Measurements from ENCODE around the gene USP37. TPM values are rescaled to one million over a fixed set of nuclear protein-coding genes. Genes with fewer than 3 reads are reported as not detected.

USP37 gene
- total RNA-seq, 1 donor from 2014 or later: 17.7 TPM

DNA sequence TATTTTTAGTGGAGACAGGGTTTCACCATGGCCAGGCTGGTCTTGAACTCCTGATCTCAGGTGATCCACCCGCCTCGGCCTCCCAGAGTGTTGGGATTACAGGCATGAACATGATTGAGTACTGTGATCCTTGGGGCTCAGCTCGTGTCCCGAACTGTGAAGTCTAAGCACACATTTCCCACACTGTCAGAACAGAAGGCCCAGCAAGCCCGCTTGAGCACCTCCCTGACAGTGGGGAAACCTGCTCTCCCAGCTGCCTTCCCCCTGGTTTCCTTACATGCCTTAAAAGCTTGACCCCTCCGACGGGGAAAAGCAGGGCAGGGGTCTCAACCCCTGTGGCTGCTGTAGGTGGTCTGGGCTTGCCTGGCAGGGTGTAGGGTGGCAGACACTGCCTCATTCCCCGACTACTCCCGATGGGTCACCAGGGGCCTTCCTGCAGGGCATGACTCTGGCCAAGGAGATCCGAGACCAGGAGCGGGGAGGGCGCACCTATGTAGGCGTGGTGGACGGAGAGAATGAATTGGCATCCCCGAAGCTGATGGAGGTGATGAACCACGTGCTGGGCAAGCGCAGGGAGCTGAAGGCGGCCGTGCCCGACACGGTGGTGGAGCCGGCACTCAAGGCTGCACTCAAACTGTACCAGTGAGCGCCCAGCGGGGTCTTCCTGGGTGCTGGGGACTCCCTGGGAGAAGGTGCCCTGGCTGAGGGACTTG is 139.1 kb downstream of the USP37 start:
- Histone ChIP-seq H3K27ac (ENCODE audit: low read depth, low read length) (no peak overlapping the region), H3K9me3 (ENCODE audit: control insufficient read depth in 3 of 3, low read length in 3 of 3) (no peaks in the 10 kb centered on the region), H3K9ac (ENCODE audit: low read depth in 1 of 3, low read length in 3 of 3) (no peak overlapping the region), H3K4me1 (ENCODE audit: control insufficient read depth in 3 of 3, insufficient read depth in 3 of 3, low read length in 3 of 3) (no peaks in the 10 kb centered on the region), H3K4me3 (ENCODE audit: low read length in 3 of 3) (no peak overlapping the region), H3K27me3 (ENCODE audit: control insufficient read depth in 3 of 3, insufficient read depth in 3 of 3, low read length in 3 of 3) (peaks cover 0 to 6% (median 0%) of the 10 kb centered on the region in 3 donors), H3K36me3 (ENCODE audit: control insufficient read depth in 3 of 3, insufficient read depth in 3 of 3, low read length in 3 of 3) (no peaks in the 10 kb centered on the region)

DNA sequence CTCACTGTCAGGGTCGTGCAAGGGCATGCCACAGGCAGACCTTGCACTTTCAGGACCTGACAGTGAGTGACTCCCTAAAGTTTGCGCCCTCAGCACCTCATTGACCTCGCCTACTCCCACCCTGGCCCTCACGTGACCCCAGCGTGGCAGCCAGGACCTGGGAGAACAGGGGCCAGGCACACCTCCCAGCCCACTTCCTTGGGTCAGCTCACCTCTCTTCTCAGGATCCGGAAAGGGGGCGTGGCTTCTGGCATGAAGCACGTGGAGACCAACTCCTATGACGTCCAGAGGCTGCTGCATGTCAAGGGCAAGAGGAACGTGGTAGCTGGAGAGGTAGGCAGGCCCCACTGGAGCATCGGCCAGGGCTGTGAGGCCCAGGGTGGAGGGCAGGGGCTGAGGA is 140.4 kb downstream of the USP37 start:
- Histone ChIP-seq H3K27me3 (ENCODE audit: control insufficient read depth in 3 of 3, insufficient read depth in 3 of 3, low read length in 3 of 3) (peaks cover 0 to 6% (median 0%) of the 10 kb centered on the region in 3 donors), H3K27ac (ENCODE audit: low read depth, low read length) (no peak overlapping the region), H3K4me1 (ENCODE audit: control insufficient read depth in 3 of 3, insufficient read depth in 3 of 3, low read length in 3 of 3) (no peaks in the 10 kb centered on the region), H3K4me3 (ENCODE audit: low read length in 3 of 3) (no peak overlapping the region), H3K36me3 (ENCODE audit: control insufficient read depth in 3 of 3, insufficient read depth in 3 of 3, low read length in 3 of 3) (no peaks in the 10 kb centered on the region), H3K9me3 (ENCODE audit: control insufficient read depth in 3 of 3, low read length in 3 of 3) (no peaks in the 10 kb centered on the region), H3K9ac (ENCODE audit: low read depth in 1 of 3, low read length in 3 of 3) (no peak overlapping the region)

- Histone ChIP-seq H3K9ac (ENCODE audit: low read depth in 1 of 3, low read length in 3 of 3) (no peak overlapping the region), H3K4me1 (ENCODE audit: control insufficient read depth in 3 of 3, insufficient read depth in 3 of 3, low read length in 3 of 3) (no peaks in the 10 kb centered on the region), H3K27ac (ENCODE audit: low read depth, low read length) (no peak overlapping the region), H3K36me3 (ENCODE audit: control insufficient read depth in 3 of 3, insufficient read depth in 3 of 3, low read length in 3 of 3) (no peaks in the 10 kb centered on the region), H3K9me3 (ENCODE audit: control insufficient read depth in 3 of 3, low read length in 3 of 3) (no peaks in the 10 kb centered on the region), H3K4me3 (ENCODE audit: low read length in 3 of 3) (no peak overlapping the region), H3K27me3 (ENCODE audit: control insufficient read depth in 3 of 3, insufficient read depth in 3 of 3, low read length in 3 of 3) (peaks cover 0 to 2% (median 0%) of the 10 kb centered on the region in 3 donors)
These were observed 142.6 kb downstream of the USP37 start for GRCh38 chr2:218425531-218425930.

GRCh38 chr2:218423584-218423983 is 144.6 kb downstream of the USP37 start:
- no peak overlapping the region for H3K9ac ChIP-seq (ENCODE audit: low read depth in 1 of 3, low read length in 3 of 3)
- no peaks in the 10 kb centered on the region for H3K27me3 ChIP-seq (ENCODE audit: control insufficient read depth in 3 of 3, insufficient read depth in 3 of 3, low read length in 3 of 3)
- H3K36me3 ChIP-seq (ENCODE audit: control insufficient read depth in 3 of 3, insufficient read depth in 3 of 3, low read length in 3 of 3): no peaks in the 10 kb centered on the region
- no peak overlapping the region for H3K27ac ChIP-seq (ENCODE audit: low read depth, low read length)
- no peaks in the 10 kb centered on the region for H3K9me3 ChIP-seq (ENCODE audit: control insufficient read depth in 3 of 3, low read length in 3 of 3)
- no peaks in the 10 kb centered on the region for H3K4me1 ChIP-seq (ENCODE audit: control insufficient read depth in 3 of 3, insufficient read depth in 3 of 3, low read length in 3 of 3)
- no peak overlapping the region for H3K4me3 ChIP-seq (ENCODE audit: low read length in 3 of 3)

GRCh38 chr2:218422403-218423086 is 145.6 kb downstream of the USP37 start:
- Histone ChIP-seq H3K4me1 (ENCODE audit: control insufficient read depth in 3 of 3, insufficient read depth in 3 of 3, low read length in 3 of 3) (no peaks in the 10 kb centered on the region), H3K27ac (ENCODE audit: low read depth, low read length) (no peak overlapping the region), H3K9ac (ENCODE audit: low read depth in 1 of 3, low read length in 3 of 3) (no peak overlapping the region), H3K9me3 (ENCODE audit: control insufficient read depth in 3 of 3, low read length in 3 of 3) (no peaks in the 10 kb centered on the region), H3K4me3 (ENCODE audit: low read length in 3 of 3) (no peak overlapping the region), H3K27me3 (ENCODE audit: control insufficient read depth in 3 of 3, insufficient read depth in 3 of 3, low read length in 3 of 3) (no peaks in the 10 kb centered on the region), H3K36me3 (ENCODE audit: control insufficient read depth in 3 of 3, insufficient read depth in 3 of 3, low read length in 3 of 3) (no peaks in the 10 kb centered on the region)

DNA sequence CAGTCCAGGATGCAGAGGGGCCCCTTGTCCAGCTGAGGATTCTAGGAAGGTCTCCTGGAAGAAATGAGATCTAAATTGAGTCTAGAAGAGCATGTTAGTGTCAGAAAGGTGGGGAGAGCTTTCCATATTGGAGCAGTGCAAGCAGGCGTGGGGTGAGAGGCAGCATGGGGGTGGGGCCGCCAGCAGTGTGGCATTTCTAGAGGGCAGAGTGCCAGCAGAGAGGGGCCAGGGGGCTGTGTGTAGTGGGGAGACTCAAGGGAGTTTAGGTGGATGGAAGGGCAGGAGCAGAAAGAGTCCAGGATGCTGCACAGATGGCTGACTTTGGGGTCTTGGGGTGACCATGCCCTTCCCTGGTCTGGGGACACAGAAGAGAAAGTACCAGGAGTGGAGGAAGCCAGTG is 147.1 kb downstream of the USP37 start:
- no peak overlapping the region for H3K4me3 ChIP-seq (ENCODE audit: low read length in 3 of 3)
- H3K27me3 ChIP-seq (ENCODE audit: control insufficient read depth in 3 of 3, insufficient read depth in 3 of 3, low read length in 3 of 3): no peaks in the 10 kb centered on the region
- H3K9ac ChIP-seq (ENCODE audit: low read depth in 1 of 3, low read length in 3 of 3): no peak overlapping the region
- H3K36me3 ChIP-seq (ENCODE audit: control insufficient read depth in 3 of 3, insufficient read depth in 3 of 3, low read length in 3 of 3): no peaks in the 10 kb centered on the region
- no peaks in the 10 kb centered on the region for H3K9me3 ChIP-seq (ENCODE audit: control insufficient read depth in 3 of 3, low read length in 3 of 3)
- no peaks in the 10 kb centered on the region for H3K4me1 ChIP-seq (ENCODE audit: control insufficient read depth in 3 of 3, insufficient read depth in 3 of 3, low read length in 3 of 3)
- no peak overlapping the region for H3K27ac ChIP-seq (ENCODE audit: low read depth, low read length)

GRCh38 chr2:218419630-218420216 is 148.4 kb downstream of the USP37 start:
- Histone ChIP-seq H3K27me3 (ENCODE audit: control insufficient read depth in 3 of 3, insufficient read depth in 3 of 3, low read length in 3 of 3) (no peaks in the 10 kb centered on the region), H3K4me1 (ENCODE audit: control insufficient read depth in 3 of 3, insufficient read depth in 3 of 3, low read length in 3 of 3) (no peaks in the 10 kb centered on the region), H3K27ac (ENCODE audit: low read depth, low read length) (no peak overlapping the region), H3K9ac (ENCODE audit: low read depth in 1 of 3, low read length in 3 of 3) (no peak overlapping the region), H3K9me3 (ENCODE audit: control insufficient read depth in 3 of 3, low read length in 3 of 3) (no peaks in the 10 kb centered on the region), H3K36me3 (ENCODE audit: control insufficient read depth in 3 of 3, insufficient read depth in 3 of 3, low read length in 3 of 3) (no peaks in the 10 kb centered on the region), H3K4me3 (ENCODE audit: low read length in 3 of 3) (no peak overlapping the region)

DNA sequence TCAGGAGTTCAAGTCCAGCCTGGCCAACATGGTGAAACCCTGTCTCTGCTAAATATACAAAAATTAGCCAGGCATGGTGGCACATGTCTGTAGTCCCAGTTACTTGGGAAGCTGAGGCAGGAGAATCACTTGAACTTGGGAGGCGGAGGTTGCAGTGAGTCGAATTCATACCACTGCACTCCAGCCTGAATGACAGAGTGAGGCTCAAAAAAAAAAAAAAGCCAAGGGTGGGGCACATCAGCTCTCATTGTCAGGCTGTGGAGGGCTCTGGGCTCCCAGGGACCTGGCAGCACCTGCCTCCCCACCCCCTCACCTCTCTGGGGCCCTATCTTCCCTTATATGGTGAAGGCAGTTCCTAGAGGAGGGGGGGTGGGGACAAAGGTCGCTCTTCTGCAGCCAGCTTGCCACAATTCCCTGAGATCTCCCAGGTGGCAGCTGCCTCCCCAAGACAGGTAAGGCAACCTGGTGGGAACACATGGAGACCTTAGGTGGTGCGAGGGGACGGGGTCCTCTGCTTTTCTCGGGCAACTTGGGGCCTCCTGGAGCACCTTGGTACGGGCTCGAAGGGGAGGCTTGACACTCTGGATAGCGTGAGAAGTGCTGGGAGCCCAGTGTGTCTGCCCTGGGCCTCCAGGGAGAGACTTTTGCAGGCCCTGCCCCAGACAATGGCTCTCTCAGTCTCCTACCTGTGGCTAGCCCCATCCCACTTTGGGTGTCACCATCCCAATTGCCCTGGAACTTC is 149.3 kb downstream of the USP37 start, which contains the start of gene VIL1:
TSS of gene VIL1 (plus strand) at position 407 of the 742 bp plus-strand sequence. CDS start 4,656 bp downstream, outside the sequence.
- no peaks in the 10 kb centered on the region for H3K4me1 ChIP-seq (ENCODE audit: control insufficient read depth in 3 of 3, insufficient read depth in 3 of 3, low read length in 3 of 3)
- no peak within 1 kb of the TSS for H3K4me3 ChIP-seq (ENCODE audit: low read length in 3 of 3)
- no peak within 1 kb of the TSS for H3K27ac ChIP-seq (ENCODE audit: low read depth, low read length)
- no peaks in the 10 kb centered on the region for H3K27me3 ChIP-seq (ENCODE audit: control insufficient read depth in 3 of 3, insufficient read depth in 3 of 3, low read length in 3 of 3)
- no peaks in the 10 kb centered on the region for H3K9me3 ChIP-seq (ENCODE audit: control insufficient read depth in 3 of 3, low read length in 3 of 3)
- no peaks in the 10 kb centered on the region for H3K36me3 ChIP-seq (ENCODE audit: control insufficient read depth in 3 of 3, insufficient read depth in 3 of 3, low read length in 3 of 3)
- no peak within 1 kb of the TSS for H3K9ac ChIP-seq (ENCODE audit: low read depth in 1 of 3, low read length in 3 of 3)

- Histone ChIP-seq H3K4me1 (ENCODE audit: control insufficient read depth in 3 of 3, insufficient read depth in 3 of 3, low read length in 3 of 3) (no peaks in the 10 kb centered on the region), H3K27me3 (ENCODE audit: control insufficient read depth in 3 of 3, insufficient read depth in 3 of 3, low read length in 3 of 3) (no peaks in the 10 kb centered on the region), H3K9ac (ENCODE audit: low read depth in 1 of 3, low read length in 3 of 3) (no peak overlapping the region), H3K27ac (ENCODE audit: low read depth, low read length) (no peak overlapping the region), H3K36me3 (ENCODE audit: control insufficient read depth in 3 of 3, insufficient read depth in 3 of 3, low read length in 3 of 3) (no peaks in the 10 kb centered on the region), H3K9me3 (ENCODE audit: control insufficient read depth in 3 of 3, low read length in 3 of 3) (no peaks in the 10 kb centered on the region), H3K4me3 (ENCODE audit: low read length in 3 of 3) (no peak overlapping the region)
These were observed 149.8 kb downstream of the USP37 start for GRCh38 chr2:218418321-218418716.
